ENCODE data around the gene TEK.

DNA sequence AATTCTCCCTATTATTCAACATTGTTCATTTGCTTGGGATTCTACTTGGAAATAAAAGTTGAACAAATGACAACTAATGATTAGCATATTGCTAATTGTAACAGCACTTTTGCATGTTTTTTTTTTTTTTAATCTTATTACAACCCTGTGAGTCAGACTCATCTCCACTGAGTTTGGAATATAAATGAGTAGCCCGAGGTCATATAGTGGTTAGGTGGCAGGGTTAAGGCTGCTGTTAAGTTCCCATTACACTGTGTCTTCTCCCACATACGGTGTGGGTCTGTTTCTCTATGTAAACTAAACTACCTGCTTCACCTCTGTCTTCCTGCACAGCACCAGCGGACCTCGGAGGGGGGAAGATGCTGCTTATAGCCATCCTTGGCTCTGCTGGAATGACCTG, 95.6 kb downstream of the TEK start:
- no peak for TF ChIP-seq CEBPB (IDR thresholded peaks at IDR 0.05)
- TF ChIP-seq BHLHE40 (IDR thresholded peaks at IDR 0.05; ENCODE audit: low read depth, low read length): no peak
- TF ChIP-seq FOSL2 (IDR thresholded peaks at IDR 0.05): no peak
- TF ChIP-seq FOSL2 (CRISPR knock-in tag; IDR thresholded peaks at IDR 0.05): no peak
- TF ChIP-seq EP300 (IDR thresholded peaks at IDR 0.05): no peak
- TF ChIP-seq, protein P1, sequence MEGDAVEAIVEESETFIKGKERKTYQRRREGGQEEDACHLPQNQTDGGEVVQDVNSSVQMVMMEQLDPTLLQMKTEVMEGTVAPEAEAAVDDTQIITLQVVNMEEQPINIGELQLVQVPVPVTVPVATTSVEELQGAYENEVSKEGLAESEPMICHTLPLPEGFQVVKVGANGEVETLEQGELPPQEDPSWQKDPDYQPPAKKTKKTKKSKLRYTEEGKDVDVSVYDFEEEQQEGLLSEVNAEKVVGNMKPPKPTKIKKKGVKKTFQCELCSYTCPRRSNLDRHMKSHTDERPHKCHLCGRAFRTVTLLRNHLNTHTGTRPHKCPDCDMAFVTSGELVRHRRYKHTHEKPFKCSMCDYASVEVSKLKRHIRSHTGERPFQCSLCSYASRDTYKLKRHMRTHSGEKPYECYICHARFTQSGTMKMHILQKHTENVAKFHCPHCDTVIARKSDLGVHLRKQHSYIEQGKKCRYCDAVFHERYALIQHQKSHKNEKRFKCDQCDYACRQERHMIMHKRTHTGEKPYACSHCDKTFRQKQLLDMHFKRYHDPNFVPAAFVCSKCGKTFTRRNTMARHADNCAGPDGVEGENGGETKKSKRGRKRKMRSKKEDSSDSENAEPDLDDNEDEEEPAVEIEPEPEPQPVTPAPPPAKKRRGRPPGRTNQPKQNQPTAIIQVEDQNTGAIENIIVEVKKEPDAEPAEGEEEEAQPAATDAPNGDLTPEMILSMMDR (IDR thresholded peaks at IDR 0.05): no peak
